GM21723 (cell line): ENCODE measurements around the gene UBXN10.

Source experiments
- ATAC-seq: cut with Tn5 transposase; IDR thresholded peaks from one replicate; pipeline ENCODE4 v1.9.1; 2021; ENCODE audit warnings: mild to moderate bottlenecking, moderate library complexity; ENCODE audit not compliant: unreplicated experiment

Gene UBXN10

DNA sequence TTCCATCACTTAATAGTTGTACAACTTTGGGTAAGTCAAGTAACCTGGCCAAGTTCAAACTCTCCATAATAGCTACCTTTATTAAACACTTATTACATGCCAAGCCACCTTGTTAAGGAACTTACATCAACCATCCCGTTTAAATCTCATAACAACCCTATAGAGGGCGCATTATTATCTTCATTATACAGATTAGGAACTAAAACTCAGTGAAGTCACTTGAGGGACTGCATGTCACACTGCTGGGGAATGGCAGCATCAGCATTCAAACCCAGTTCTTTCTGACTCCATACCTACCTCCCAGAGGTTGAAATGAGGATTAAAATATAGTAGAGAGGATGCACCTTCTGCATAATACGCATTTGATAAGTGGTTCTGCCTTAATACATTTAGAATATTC is 47.5 kb downstream of the UBXN10 start:
- ATAC-seq, result no peak

- no peak for ATAC-seq
Observed at GRCh38 chr1:20233866-20234265, 48.0 kb downstream of the UBXN10 start.

DNA sequence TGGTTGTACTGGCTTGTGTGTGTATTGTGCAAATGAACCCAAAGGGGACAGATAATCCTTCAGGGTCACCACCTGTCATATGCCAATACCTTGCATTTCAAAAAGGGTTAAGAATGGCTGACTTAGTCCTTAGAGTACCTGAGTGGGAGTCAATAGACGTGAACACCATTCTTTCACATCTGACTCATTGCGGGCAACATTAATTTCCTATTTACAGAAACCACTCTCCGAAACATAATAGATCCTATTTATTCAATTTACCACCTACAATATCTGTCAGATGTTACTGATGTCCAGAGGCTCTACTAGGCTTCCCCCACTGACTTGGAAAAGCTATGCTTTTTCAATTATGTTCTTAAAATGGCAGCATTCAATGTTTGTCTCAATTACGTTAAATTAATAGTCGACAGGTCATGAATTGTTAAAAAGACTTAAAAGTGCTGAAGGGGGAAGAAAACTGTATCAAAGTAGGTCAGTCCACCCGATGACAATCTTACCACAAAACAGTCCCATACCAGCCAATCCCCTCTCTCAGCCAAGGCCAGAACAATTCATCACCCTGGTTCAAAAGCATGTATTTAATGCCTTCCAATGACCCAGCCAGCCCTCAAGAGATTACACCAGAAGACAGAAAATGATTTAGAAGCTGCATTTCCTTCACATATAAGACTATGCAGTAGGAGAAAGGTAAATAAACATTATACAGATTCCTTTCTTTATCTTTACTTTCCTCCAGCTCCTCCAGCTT is 49.1 kb downstream of the UBXN10 start:
- no peak for ATAC-seq

GRCh38 chr1:20237646-20238045 is 51.8 kb downstream of the UBXN10 start:
- no peak for ATAC-seq

DNA sequence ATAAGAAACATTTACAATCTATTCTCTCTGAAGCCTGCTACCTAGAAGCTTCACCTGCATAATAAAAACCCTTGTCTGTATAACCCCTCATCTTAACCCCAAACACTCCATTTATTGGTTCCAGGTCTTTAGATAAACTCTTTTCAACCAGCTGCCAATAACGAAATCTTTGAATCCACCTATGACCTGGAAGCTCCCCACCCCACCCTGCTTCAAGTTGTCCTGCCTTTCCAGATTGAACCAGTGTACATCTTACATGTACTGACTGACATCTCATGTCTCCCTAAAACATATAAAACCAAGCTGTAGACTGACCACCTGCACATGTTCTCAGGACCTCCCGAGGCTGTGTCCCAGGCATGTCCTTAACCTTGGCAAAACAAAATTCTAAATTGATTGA is 54.1 kb downstream of the UBXN10 start:
- ATAC-seq, result no peak

DNA sequence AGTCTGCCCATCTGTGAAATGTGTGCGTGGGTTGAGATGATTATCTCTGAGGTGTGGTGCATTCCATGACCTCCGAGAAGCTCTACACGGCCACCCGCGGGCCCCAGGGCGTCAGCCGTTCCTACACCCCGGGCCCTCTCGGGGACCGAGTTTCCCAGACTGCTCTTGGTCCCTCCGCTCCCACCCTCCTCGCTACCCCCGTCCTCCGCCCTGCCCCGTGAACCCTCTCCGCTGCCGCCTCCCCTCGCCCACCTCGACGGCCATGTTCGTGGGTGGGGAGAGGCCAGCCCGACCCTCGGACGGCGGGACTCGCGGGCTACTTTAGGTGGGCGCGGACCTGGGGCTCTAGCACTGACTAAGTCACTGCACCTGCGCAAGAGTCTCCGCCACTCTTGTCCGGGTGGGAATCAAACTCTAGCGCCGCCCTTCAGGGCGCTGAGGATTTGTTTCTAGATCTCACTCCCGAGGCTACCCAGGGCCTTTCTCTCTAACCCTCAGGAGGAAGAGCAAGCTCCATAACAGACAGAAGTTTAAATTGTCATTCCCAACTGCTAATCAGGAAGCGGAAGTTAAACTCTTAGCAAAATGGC is 57.1 kb downstream of the UBXN10 start:
- ATAC-seq, result no peak
